Endodermal cell (in vitro differentiated cells): ENCODE data around the gene DTD1. TPM values are rescaled to one million over a fixed set of nuclear protein-coding genes. Genes with fewer than 3 reads are reported as not detected.

ENCODE experiments used
- DNase-seq: peaks from one replicate; pipeline ENCODE4 v3.0.0-alpha.2; 2017
- H3K27ac ChIP-seq: 2 replicates; pipeline ENCODE4 v1.5.1; 2013; ENCODE audit warnings: mild to moderate bottlenecking, low read depth, low read length, moderate library complexity
- H3K27me3 ChIP-seq: 2 replicates; pipeline ENCODE4 v1.6.1; 2013; ENCODE audit warnings: mild to moderate bottlenecking, low read length, moderate library complexity; ENCODE audit not compliant: insufficient read depth, control insufficient read depth, poor library complexity, severe bottlenecking
- H3K36me3 ChIP-seq: 2 replicates; pipeline ENCODE4 v1.7.0; 2013; ENCODE audit warnings: mild to moderate bottlenecking, low read length, moderate library complexity; ENCODE audit not compliant: control insufficient read depth, insufficient read depth
- H3K4me1 ChIP-seq: one replicate; pipeline ENCODE4 v1.7.0; 2013; ENCODE audit warnings: low read length; ENCODE audit not compliant: control insufficient read depth, insufficient read depth
- H3K4me3 ChIP-seq: 2 replicates; pipeline ENCODE4 v1.5.1; 2013; ENCODE audit warnings: mild to moderate bottlenecking, low read length, moderate library complexity
- H3K9ac ChIP-seq: 2 replicates; pipeline ENCODE4 v1.6.1; 2013; ENCODE audit warnings: mild to moderate bottlenecking, low read length, moderate library complexity; ENCODE audit not compliant: poor library complexity, severe bottlenecking; ENCODE audit errors: extremely low read depth
- H3K9me3 ChIP-seq: 2 replicates; pipeline ENCODE4 v1.6.1; 2013; ENCODE audit warnings: mild to moderate bottlenecking, low read length, moderate library complexity; ENCODE audit not compliant: control insufficient read depth
- H3K27ac Mint-ChIP-seq: 2 replicates; pipeline ENCODE4 v1.8.0; 2020; ENCODE audit warnings: mixed read lengths
- H3K27me3 Mint-ChIP-seq: 2 replicates; pipeline ENCODE4 v1.8.0; 2021; ENCODE audit warnings: mild to moderate bottlenecking, mixed read lengths; ENCODE audit not compliant: insufficient read depth
- H3K36me3 Mint-ChIP-seq: 2 replicates; pipeline ENCODE4 v1.8.0; 2020; ENCODE audit warnings: low read depth, mixed read lengths
- H3K4me1 Mint-ChIP-seq: 2 replicates; pipeline ENCODE4 v1.8.0; 2020; ENCODE audit warnings: mixed read lengths
- H3K4me3 Mint-ChIP-seq: 2 replicates; pipeline ENCODE4 v1.8.0; 2020; ENCODE audit warnings: mild to moderate bottlenecking, moderate library complexity, mixed read lengths
- H3K9me3 Mint-ChIP-seq: 2 replicates; pipeline ENCODE4 v1.8.0; 2020; ENCODE audit warnings: mild to moderate bottlenecking, mixed read lengths
- CTCF ChIP-seq: fragments of 200-600 bp; sonication (generic); conservative IDR thresholded peaks from 2 replicates; pipeline ENCODE4 v1.5.0; 2021; ENCODE audit warnings: antibody characterized with exemption, mild to moderate bottlenecking
- WGBS, 2 experiments: methylation state at CpG; one replicate each; pipeline versions ENCODE4 v1.1.5 to v1.1.7; 2013; ENCODE audit warnings: missing lambda C conversion rate in 2 of 2, mixed read lengths in 1 of 2; ENCODE audit not compliant: insufficient coverage in 1 of 2, insufficient read length in 1 of 2; 5-methylcytosine and 5-hydroxymethylcytosine counted together
- total RNA-seq, 2 donors: library from RNA; stranded (reverse); fragmentation: NEBNext Ultra II Directional in 1 of 2; extraction: Animal tissue kit (Norgen Biotek cat#: 25700) in 1 of 2; gene quantifications; 2 replicates in 1 of 2; 3 replicates in 1 of 2; pipeline ENCODE4 v1.2.1, GENCODE V29; 2021

The DTD1 gene
- total RNA-seq, 2 donors from 2014 or later, result 34.2 to 44.0 TPM

DNA sequence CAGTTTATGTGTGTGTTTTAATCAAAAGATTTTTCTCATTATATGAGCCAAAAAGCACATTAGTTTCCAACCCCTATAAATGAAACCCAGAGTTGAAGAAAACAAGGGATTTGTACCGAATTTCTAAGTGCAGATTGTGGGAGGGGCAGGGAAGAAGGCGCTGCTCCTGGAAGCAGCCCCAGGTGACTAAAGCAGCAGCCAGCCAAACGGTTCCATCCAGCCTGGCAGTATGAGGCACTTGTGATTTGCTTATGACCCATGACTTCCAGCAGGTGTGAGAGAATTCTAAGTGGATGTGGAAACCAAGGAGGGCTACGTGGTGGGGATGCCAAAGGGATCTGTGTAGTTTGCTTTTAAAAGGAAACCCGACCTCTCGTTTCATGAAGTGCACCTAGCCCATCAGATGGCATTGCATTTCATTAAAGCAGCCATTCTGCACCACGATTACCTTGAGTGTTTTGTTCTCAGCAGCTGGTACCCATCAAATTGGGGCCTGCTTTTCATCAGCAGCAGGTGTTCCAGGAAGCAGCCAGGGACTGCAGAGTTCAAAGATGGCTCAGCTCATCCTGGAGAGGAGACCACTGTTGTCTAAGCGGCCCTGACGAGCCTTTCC is 79.1 kb downstream of the DTD1 start:
- Mint-ChIP-seq H3K27ac (no peak overlapping the region), H3K4me3 (no peak overlapping the region), H3K4me1 (peaks cover 14% of the 10 kb centered on the region), H3K9me3 (no peaks in the 10 kb centered on the region), H3K27me3 (no peaks in the 10 kb centered on the region), H3K36me3 (peaks cover 1% of the 10 kb centered on the region)
- peaks cover 4% of the 10 kb centered on the region for H3K4me1 ChIP-seq
- H3K4me3 ChIP-seq, result no peak overlapping the region
- H3K27me3 ChIP-seq, result no peaks in the 10 kb centered on the region
- H3K9ac ChIP-seq, result no peak overlapping the region
- no peaks in the 10 kb centered on the region for H3K9me3 ChIP-seq
- DNase-seq, result no peak
- no peak overlapping the region for H3K27ac ChIP-seq
- H3K36me3 ChIP-seq, result no peaks in the 10 kb centered on the region
- 82 to 85% methylated on average over 8 to 9 of the region's 9 CpGs for WGBS, 2 experiments
- no peak for TF ChIP-seq CTCF

- Mint-ChIP-seq H3K9me3 (no peaks in the 10 kb centered on the region), H3K27me3 (no peaks in the 10 kb centered on the region), H3K27ac (no peak overlapping the region), H3K36me3 (peaks cover 1% of the 10 kb centered on the region), H3K4me3 (no peak overlapping the region), H3K4me1 (peaks cover 14% of the 10 kb centered on the region)
- 91 to 98% methylated on average over 10 to 15 of the region's 15 CpGs for WGBS, 2 experiments
- H3K9me3 ChIP-seq, result no peaks in the 10 kb centered on the region
- no peaks in the 10 kb centered on the region for H3K27me3 ChIP-seq
- H3K4me3 ChIP-seq, result no peak overlapping the region
- H3K36me3 ChIP-seq, result no peaks in the 10 kb centered on the region
- no peak for TF ChIP-seq CTCF
- H3K27ac ChIP-seq, result no peak overlapping the region
- no peak overlapping the region for H3K9ac ChIP-seq
- peaks cover 4% of the 10 kb centered on the region for H3K4me1 ChIP-seq
- no peak for DNase-seq
Measured at GRCh38 chr20:18669241-18670019, 81.6 kb downstream of the DTD1 start.

DNA sequence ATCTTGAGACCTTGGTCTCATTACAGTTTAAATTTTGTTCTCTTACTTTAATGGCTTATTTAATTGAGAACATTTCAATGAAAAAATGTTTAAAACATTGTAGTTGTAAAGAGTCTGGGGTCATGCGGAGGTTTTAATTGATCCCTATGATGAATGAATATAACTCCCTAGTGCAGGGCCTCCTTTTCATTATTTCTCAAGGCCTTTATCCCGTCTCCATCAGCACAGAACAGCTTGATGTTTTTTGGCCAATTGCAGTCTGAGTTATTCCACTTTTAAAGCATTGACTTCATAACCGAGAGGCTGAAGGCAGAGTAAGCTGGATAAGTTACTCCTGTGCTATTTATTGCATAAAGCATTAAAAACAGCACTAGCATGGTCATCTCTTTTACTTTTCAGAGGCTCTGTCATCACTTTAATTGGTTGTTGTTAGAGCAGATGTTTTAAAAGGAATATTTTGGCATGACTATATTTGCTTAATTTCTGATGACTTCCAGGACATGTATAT is 83.4 kb downstream of the DTD1 start:
- H3K27me3 ChIP-seq, result no peaks in the 10 kb centered on the region
- no peaks in the 10 kb centered on the region for H3K9me3 Mint-ChIP-seq
- no peak overlapping the region for H3K9ac ChIP-seq
- no peak for TF ChIP-seq CTCF
- no peak overlapping the region for H3K4me3 ChIP-seq
- H3K4me3 Mint-ChIP-seq, result no peak overlapping the region
- no peaks in the 10 kb centered on the region for H3K36me3 ChIP-seq
- peaks cover 1% of the 10 kb centered on the region for H3K36me3 Mint-ChIP-seq
- H3K27me3 Mint-ChIP-seq, result no peaks in the 10 kb centered on the region
- no peak for DNase-seq
- no peak overlapping the region for H3K27ac Mint-ChIP-seq
- peaks cover 14% of the 10 kb centered on the region for H3K4me1 Mint-ChIP-seq
- peaks cover 4% of the 10 kb centered on the region for H3K4me1 ChIP-seq
- no peak overlapping the region for H3K27ac ChIP-seq
- no peaks in the 10 kb centered on the region for H3K9me3 ChIP-seq
- 93 to 100% methylated on average over 3 of the region's 3 CpGs for WGBS, 2 experiments
